DND-41 (cell line): Measurements from ENCODE around the gene HSD17B3.

Experiments
- ATAC-seq: fragments of 200-7000 bp; cut with Tn5 transposase; 3 replicates; pipeline ENCODE4 v1.9.1; 2021; ENCODE audit warnings: low read depth; ENCODE audit not compliant: insufficient read depth
- DNase-seq: peaks from one replicate; pipeline ENCODE4 v3.0.0-alpha.2; 2020
- H2AFZ ChIP-seq: 2 replicates; pipeline ENCODE4 v1.6.0; 2012; ENCODE audit warnings: low read depth, low read length
- H3K27ac ChIP-seq: 2 replicates; pipeline ENCODE4 v1.5.1; 2012; ENCODE audit warnings: low read length, inconsistent platforms
- H3K27me3 ChIP-seq: fragments of 200-600 bp; sonication (generic); 2 replicates; pipeline ENCODE4 v1.6.0; 2012; ENCODE audit warnings: low read length, mild to moderate bottlenecking, inconsistent platforms; ENCODE audit not compliant: insufficient read depth, poor library complexity
- H3K36me3 ChIP-seq: 2 replicates; pipeline ENCODE4 v1.5.1; 2012; ENCODE audit warnings: low read length, inconsistent platforms; ENCODE audit not compliant: insufficient read depth
- H3K4me1 ChIP-seq: 2 replicates; pipeline ENCODE4 v1.5.1; 2012; ENCODE audit warnings: mild to moderate bottlenecking, low read length; ENCODE audit not compliant: insufficient read depth
- H3K4me2 ChIP-seq: 2 replicates; pipeline ENCODE4 v1.6.0; 2012; ENCODE audit warnings: mild to moderate bottlenecking, moderate library complexity, low read length, inconsistent platforms; ENCODE audit not compliant: insufficient read depth
- H3K4me3 ChIP-seq, 2 experiments: fragments of 200-600 bp in 1 of 2; shearing (Covaris generic) in 1 of 2; 2 replicates each; pipeline ENCODE4 v1.5.1; 2012 to 2016; ENCODE audit warnings: inconsistent platforms in 2 of 2, low read length in 2 of 2, mild to moderate bottlenecking in 2 of 2, low read depth in 1 of 2, moderate library complexity in 1 of 2
- H3K79me2 ChIP-seq: 2 replicates; pipeline ENCODE4 v1.6.0; 2012; ENCODE audit warnings: low read length, inconsistent platforms; ENCODE audit not compliant: insufficient read depth
- H3K9ac ChIP-seq: 2 replicates; pipeline ENCODE4 v1.6.0; 2012; ENCODE audit warnings: low read depth, mild to moderate bottlenecking, inconsistent platforms, low read length, moderate library complexity
- H3K9me3 ChIP-seq: 2 replicates; pipeline ENCODE4 v1.5.1; 2012; ENCODE audit warnings: low read length, moderate library complexity, mild to moderate bottlenecking, inconsistent platforms; ENCODE audit not compliant: insufficient read depth, severe bottlenecking
- H4K20me1 ChIP-seq: 2 replicates; pipeline ENCODE4 v1.6.0; 2012; ENCODE audit warnings: low read length; ENCODE audit not compliant: insufficient read depth
- CTCF ChIP-seq: IDR thresholded peaks from 2 replicates; pipeline ENCODE4 v1.5.1; 2012; ENCODE audit warnings: borderline replicate concordance, low read length, moderate library complexity, mild to moderate bottlenecking; ENCODE audit not compliant: poor library complexity, severe bottlenecking; ENCODE audit errors: extremely low read depth
- EZH2 ChIP-seq: IDR thresholded peaks from 3 replicates; pipeline ENCODE4 v1.6.1; 2012; ENCODE audit warnings: borderline replicate concordance, low read depth, mild to moderate bottlenecking, moderate library complexity, low read length, inconsistent platforms; ENCODE audit not compliant: severe bottlenecking

The HSD17B3 gene

GRCh38 chr9:96203867-96204501 is 98.0 kb downstream of the HSD17B3 start:
- ATAC-seq (peak; percentile 98), DNase-seq (peak; percentile 82)
- Histone ChIP-seq H4K20me1 (no peaks in the 10 kb centered on the region; the same call in none of the 2 replicates), H3K4me3 (no peak overlapping the region), H3K36me3 (no peaks in the 10 kb centered on the region), H3K4me2 (peak overlapping the region; percentile 49), H3K79me2 (no peaks in the 10 kb centered on the region), H3K9me3 (no peaks in the 10 kb centered on the region), H3K9ac (no peak overlapping the region), H3K27ac (no peak overlapping the region), H2AFZ (no peak overlapping the region), H3K4me1 (peaks cover 19% of the 10 kb centered on the region), H3K27me3 (peaks cover 10% of the 10 kb centered on the region)
- TF ChIP-seq CTCF (no peak), EZH2 (no peak)

- Histone ChIP-seq H3K27me3 (peaks cover 10% of the 10 kb centered on the region), H3K36me3 (no peaks in the 10 kb centered on the region), H3K27ac (no peak overlapping the region), H4K20me1 (no peaks in the 10 kb centered on the region; the same call in none of the 2 replicates), H3K4me2 (peak overlapping the region; percentile 49), H3K9ac (no peak overlapping the region), H3K79me2 (no peaks in the 10 kb centered on the region), H3K9me3 (no peaks in the 10 kb centered on the region), H2AFZ (no peak overlapping the region), H3K4me1 (peaks cover 19% of the 10 kb centered on the region), H3K4me3 (no peak overlapping the region)
- DNase-seq: no peak
- TF ChIP-seq EZH2: no peak
- TF ChIP-seq CTCF: no peak
- no peak for ATAC-seq
Observed at GRCh38 chr9:96202971-96203780, 98.8 kb downstream of the HSD17B3 start.

- no peaks in the 10 kb centered on the region; the same call in 1 of the 2 replicates for H4K20me1 ChIP-seq
- ATAC-seq (no peak), DNase-seq (no peak)
- no peak overlapping the region for H2AFZ ChIP-seq
- H3K4me1 ChIP-seq: peaks cover 19% of the 10 kb centered on the region
- peaks cover 10% of the 10 kb centered on the region for H3K27me3 ChIP-seq
- H3K27ac ChIP-seq: no peak overlapping the region
- H3K4me3 ChIP-seq: no peak overlapping the region
- no peaks in the 10 kb centered on the region for H3K9me3 ChIP-seq
- H3K9ac ChIP-seq: no peak overlapping the region
- H3K79me2 ChIP-seq: no peaks in the 10 kb centered on the region
- H3K4me2 ChIP-seq: no peak overlapping the region
- no peaks in the 10 kb centered on the region for H3K36me3 ChIP-seq
- TF ChIP-seq EZH2 (no peak), CTCF (no peak)
Observed at GRCh38 chr9:96201140-96201539, 100.8 kb downstream of the HSD17B3 start.
